ENCODE measurements around the gene OIP5. TPM values are rescaled to one million over a fixed set of nuclear protein-coding genes. Genes with fewer than 3 reads are reported as not detected.
A peak's percentile ranks its signal among the peaks of the same experiment; 100 is the strongest.

The OIP5 gene
- total and polyA plus RNA-seq, 2 of the 13 experiments (the other 11 are each of a cell fraction or from before 2014, with no cell fraction given), result 10.7 to 38.0 TPM

DNA sequence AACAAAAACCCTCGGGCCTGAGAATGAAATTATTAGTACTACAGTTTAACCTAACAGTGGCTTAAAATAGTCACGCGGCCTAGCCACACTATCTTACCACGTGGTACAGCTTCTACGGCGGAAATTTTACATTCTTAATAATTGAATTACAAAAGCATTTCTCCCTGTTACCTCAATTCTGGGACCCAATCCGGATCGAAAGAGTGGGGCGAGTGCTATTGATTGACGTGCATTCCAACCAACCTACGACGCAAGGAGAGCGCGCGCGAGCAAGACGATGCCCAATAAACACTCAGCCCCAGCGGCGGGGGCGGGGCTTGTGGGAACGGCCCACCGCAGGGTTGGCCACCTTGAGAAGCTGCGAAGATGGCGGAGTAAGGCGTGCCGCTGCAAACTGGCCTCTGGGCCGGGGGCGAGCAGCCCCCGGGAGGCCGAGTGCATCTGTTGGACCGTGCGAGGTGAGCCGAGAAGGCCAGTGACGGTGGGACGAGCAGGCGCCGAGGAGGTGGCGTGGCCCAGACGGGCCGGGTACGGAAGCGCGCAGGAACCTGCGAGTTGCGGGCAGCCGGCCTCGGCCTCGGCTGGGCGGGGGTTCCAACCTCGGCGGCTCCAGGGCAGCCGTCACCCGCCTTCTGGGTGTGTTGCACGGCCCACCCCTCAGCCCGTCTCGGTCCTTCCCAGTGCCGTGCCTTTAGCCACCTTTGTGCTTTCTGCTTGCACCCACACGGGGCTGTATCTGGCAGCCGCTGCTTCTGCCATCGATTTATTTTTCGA is 48.6 kb downstream of the OIP5 start (continued):
- TF ChIP-seq SIX4 (CRISPR knock-in tag; IDR thresholded peaks at IDR 0.05), result no peak
- no peak for TF ChIP-seq SIX1 (CRISPR knock-in tag; IDR thresholded peaks at IDR 0.05; ENCODE audit: borderline replicate concordance)
- peak; percentile 76; the same call in 1 of the 2 replicates for TF ChIP-seq CBFB (CRISPR knock-in tag; IDR thresholded peaks at IDR 0.05)
- 0 out of 2 replicates have a peak, but pooled peaks have one; percentile 21 for TF ChIP-seq HDAC2 (CRISPR knock-in tag; IDR thresholded peaks at IDR 0.05)
- 0 out of 2 replicates have a peak, but pooled peaks have one; percentile 26 for TF ChIP-seq EEA1 (CRISPR knock-in tag; IDR thresholded peaks at IDR 0.05; ENCODE audit: borderline replicate concordance)
- peak; percentile 94 for TF ChIP-seq AGO2 (optimal IDR thresholded peaks at IDR 0.05; ENCODE audit: low read depth, low read length)
- TF ChIP-seq SSRP1 (CRISPR knock-in tag; IDR thresholded peaks at IDR 0.05), result no peak
- TF ChIP-seq, protein P1, sequence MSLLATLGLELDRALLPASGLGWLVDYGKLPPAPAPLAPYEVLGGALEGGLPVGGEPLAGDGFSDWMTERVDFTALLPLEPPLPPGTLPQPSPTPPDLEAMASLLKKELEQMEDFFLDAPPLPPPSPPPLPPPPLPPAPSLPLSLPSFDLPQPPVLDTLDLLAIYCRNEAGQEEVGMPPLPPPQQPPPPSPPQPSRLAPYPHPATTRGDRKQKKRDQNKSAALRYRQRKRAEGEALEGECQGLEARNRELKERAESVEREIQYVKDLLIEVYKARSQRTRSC (CRISPR knock-in tag; IDR thresholded peaks at IDR 0.05; ENCODE audit: low read depth), result no peak
- TF ChIP-seq ZZZ3 (CRISPR knock-in tag; IDR thresholded peaks at IDR 0.05; ENCODE audit: borderline replicate concordance), result peak; percentile 74; the same call in 1 of the 2 replicates
- TF ChIP-seq TEAD2 (CRISPR knock-in tag; IDR thresholded peaks at IDR 0.05), result no peak
- TF ChIP-seq SAP130 (CRISPR knock-in tag; IDR thresholded peaks at IDR 0.05; ENCODE audit: low read depth), result peak; percentile 78
- peak; percentile 66; the same call in 1 of the 2 replicates for TF ChIP-seq DR1 (CRISPR knock-in tag; IDR thresholded peaks at IDR 0.05)
- TF ChIP-seq NR2F2 (IDR thresholded peaks at IDR 0.05; ENCODE audit: borderline replicate concordance, low read depth), result no peak
- peak; percentile 36; the same call in 1 of the 2 replicates for TF ChIP-seq MEIS2 (CRISPR knock-in tag; IDR thresholded peaks at IDR 0.05)
- 0 out of 2 replicates have a peak, but pooled peaks have one; percentile 61 for TF ChIP-seq ZNF232 (CRISPR knock-in tag; IDR thresholded peaks at IDR 0.05; ENCODE audit: borderline replicate concordance)
- 0 out of 2 replicates have a peak, but pooled peaks have one; percentile 17 for TF ChIP-seq ZBTB38 (CRISPR knock-in tag; IDR thresholded peaks at IDR 0.05)
- no peak for TF ChIP-seq HNF4A (CRISPR knock-in tag; IDR thresholded peaks at IDR 0.05)
- no peak for TF ChIP-seq ZNF383 (CRISPR knock-in tag; IDR thresholded peaks at IDR 0.05; ENCODE audit: borderline replicate concordance)
- peak; percentile 90; the same call in 1 of the 2 replicates for TF ChIP-seq ZNF879 (CRISPR knock-in tag; IDR thresholded peaks at IDR 0.05)
- 0 out of 3 replicates have a peak, but pooled peaks have one; percentile 28 for TF ChIP-seq MXI1 (IDR thresholded peaks at IDR 0.05; ENCODE audit: borderline replicate concordance, low read depth, low read length)
- peak; percentile 88 for TF ChIP-seq AHR (CRISPR knock-in tag; IDR thresholded peaks at IDR 0.05)
- TF ChIP-seq MXD4 (CRISPR knock-in tag; IDR thresholded peaks at IDR 0.05), result peak; percentile 71; the same call in 1 of the 2 replicates
- no peak for TF ChIP-seq NFATC3 (CRISPR knock-in tag; IDR thresholded peaks at IDR 0.05)
- TF ChIP-seq KDM1A (CRISPR knock-in tag; IDR thresholded peaks at IDR 0.05), result no peak
- TF ChIP-seq CEBPB (IDR thresholded peaks at IDR 0.05; ENCODE audit: borderline replicate concordance, low read depth, low read length), result no peak
- TF ChIP-seq NFIB (CRISPR knock-in tag; IDR thresholded peaks at IDR 0.05; ENCODE audit: borderline replicate concordance), result no peak
- peak; percentile 54 for TF ChIP-seq RAD21 (CRISPR knock-in tag; IDR thresholded peaks at IDR 0.05)
- TF ChIP-seq ZNF780A (CRISPR knock-in tag; IDR thresholded peaks at IDR 0.05), result no peak
- TF ChIP-seq, protein P2, sequence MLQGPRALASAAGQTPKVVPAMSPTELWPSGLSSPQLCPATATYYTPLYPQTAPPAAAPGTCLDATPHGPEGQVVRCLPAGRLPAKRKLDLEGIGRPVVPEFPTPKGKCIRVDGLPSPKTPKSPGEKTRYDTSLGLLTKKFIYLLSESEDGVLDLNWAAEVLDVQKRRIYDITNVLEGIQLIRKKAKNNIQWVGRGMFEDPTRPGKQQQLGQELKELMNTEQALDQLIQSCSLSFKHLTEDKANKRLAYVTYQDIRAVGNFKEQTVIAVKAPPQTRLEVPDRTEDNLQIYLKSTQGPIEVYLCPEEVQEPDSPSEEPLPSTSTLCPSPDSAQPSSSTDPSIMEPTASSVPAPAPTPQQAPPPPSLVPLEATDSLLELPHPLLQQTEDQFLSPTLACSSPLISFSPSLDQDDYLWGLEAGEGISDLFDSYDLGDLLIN (CRISPR knock-in tag; IDR thresholded peaks at IDR 0.05; ENCODE audit: borderline replicate concordance), result no peak
- TF ChIP-seq, protein P3, sequence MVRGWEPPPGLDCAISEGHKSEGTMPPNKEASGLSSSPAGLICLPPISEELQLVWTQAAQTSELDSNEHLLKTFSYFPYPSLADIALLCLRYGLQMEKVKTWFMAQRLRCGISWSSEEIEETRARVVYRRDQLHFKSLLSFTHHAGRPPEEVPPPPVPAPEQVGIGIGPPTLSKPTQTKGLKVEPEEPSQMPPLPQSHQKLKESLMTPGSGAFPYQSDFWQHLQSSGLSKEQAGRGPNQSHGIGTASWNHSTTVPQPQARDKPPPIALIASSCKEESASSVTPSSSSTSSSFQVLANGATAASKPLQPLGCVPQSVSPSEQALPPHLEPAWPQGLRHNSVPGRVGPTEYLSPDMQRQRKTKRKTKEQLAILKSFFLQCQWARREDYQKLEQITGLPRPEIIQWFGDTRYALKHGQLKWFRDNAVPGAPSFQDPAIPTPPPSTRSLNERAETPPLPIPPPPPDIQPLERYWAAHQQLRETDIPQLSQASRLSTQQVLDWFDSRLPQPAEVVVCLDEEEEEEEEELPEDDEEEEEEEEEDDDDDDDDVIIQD (CRISPR knock-in tag; IDR thresholded peaks at IDR 0.05; ENCODE audit: low read depth), result 0 out of 2 replicates have a peak, but pooled peaks have one; percentile 23
